ENCODE measurements around the gene GGTA1.

DNA sequence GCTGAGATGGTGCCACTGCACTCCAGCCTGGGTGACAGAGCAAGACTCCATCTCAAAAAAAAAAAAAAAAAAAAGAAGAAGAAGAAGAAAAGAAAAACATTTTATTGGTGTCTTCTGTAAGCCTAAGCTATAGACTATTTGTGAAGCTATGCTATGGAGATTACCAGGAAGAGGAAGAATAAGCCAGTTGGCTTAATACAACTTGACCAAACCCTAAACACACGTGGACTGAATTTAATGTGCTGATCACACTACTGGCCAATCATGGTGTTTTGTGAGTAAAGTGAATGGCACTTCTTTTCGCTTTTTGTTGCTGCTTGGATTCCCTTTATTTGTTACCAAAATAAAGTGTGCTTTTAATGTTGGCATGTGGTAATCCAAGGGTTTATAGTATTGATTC lies 49.9 kb downstream of the GGTA1 start:
- TF ChIP-seq, protein P1, sequence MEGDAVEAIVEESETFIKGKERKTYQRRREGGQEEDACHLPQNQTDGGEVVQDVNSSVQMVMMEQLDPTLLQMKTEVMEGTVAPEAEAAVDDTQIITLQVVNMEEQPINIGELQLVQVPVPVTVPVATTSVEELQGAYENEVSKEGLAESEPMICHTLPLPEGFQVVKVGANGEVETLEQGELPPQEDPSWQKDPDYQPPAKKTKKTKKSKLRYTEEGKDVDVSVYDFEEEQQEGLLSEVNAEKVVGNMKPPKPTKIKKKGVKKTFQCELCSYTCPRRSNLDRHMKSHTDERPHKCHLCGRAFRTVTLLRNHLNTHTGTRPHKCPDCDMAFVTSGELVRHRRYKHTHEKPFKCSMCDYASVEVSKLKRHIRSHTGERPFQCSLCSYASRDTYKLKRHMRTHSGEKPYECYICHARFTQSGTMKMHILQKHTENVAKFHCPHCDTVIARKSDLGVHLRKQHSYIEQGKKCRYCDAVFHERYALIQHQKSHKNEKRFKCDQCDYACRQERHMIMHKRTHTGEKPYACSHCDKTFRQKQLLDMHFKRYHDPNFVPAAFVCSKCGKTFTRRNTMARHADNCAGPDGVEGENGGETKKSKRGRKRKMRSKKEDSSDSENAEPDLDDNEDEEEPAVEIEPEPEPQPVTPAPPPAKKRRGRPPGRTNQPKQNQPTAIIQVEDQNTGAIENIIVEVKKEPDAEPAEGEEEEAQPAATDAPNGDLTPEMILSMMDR (IDR thresholded peaks at IDR 0.05), result no peak
- TF ChIP-seq TCF7 (CRISPR knock-in tag; IDR thresholded peaks at IDR 0.05; ENCODE audit: low read depth) (no peak), SP1 (CRISPR knock-in tag; conservative IDR thresholded peaks at IDR 0.05) (no peak), PRRX2 (CRISPR knock-in tag; IDR thresholded peaks at IDR 0.05) (no peak), ZMAT4 (CRISPR knock-in tag; IDR thresholded peaks at IDR 0.05) (no peak), PRDM15 (CRISPR knock-in tag; IDR thresholded peaks at IDR 0.05) (no peak), KAT7 (CRISPR knock-in tag; IDR thresholded peaks at IDR 0.05; ENCODE audit: borderline replicate concordance) (no peak), CBFB (CRISPR knock-in tag; IDR thresholded peaks at IDR 0.05; ENCODE audit: low read depth) (no peak), TEAD4 (CRISPR knock-in tag; IDR thresholded peaks at IDR 0.05) (no peak), RELA (CRISPR knock-in tag; IDR thresholded peaks at IDR 0.05; ENCODE audit: borderline replicate concordance) (no peak), USF2 (CRISPR knock-in tag; IDR thresholded peaks at IDR 0.05) (no peak), AFF4 (CRISPR knock-in tag; IDR thresholded peaks at IDR 0.05; ENCODE audit: borderline replicate concordance) (no peak)
- TF ChIP-seq, protein P2, sequence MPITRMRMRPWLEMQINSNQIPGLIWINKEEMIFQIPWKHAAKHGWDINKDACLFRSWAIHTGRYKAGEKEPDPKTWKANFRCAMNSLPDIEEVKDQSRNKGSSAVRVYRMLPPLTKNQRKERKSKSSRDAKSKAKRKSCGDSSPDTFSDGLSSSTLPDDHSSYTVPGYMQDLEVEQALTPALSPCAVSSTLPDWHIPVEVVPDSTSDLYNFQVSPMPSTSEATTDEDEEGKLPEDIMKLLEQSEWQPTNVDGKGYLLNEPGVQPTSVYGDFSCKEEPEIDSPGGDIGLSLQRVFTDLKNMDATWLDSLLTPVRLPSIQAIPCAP (CRISPR knock-in tag; IDR thresholded peaks at IDR 0.05), result no peak
- TF ChIP-seq, protein P3, sequence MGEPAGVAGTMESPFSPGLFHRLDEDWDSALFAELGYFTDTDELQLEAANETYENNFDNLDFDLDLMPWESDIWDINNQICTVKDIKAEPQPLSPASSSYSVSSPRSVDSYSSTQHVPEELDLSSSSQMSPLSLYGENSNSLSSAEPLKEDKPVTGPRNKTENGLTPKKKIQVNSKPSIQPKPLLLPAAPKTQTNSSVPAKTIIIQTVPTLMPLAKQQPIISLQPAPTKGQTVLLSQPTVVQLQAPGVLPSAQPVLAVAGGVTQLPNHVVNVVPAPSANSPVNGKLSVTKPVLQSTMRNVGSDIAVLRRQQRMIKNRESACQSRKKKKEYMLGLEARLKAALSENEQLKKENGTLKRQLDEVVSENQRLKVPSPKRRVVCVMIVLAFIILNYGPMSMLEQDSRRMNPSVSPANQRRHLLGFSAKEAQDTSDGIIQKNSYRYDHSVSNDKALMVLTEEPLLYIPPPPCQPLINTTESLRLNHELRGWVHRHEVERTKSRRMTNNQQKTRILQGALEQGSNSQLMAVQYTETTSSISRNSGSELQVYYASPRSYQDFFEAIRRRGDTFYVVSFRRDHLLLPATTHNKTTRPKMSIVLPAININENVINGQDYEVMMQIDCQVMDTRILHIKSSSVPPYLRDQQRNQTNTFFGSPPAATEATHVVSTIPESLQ (CRISPR knock-in tag; IDR thresholded peaks at IDR 0.05), result no peak
